ENCODE measurements around the gene ARNT2. TPM values are rescaled to one million over a fixed set of nuclear protein-coding genes. Genes with fewer than 3 reads are reported as not detected.

ARNT2 gene
- total and polyA plus RNA-seq, 2 of the 13 experiments (the other 11 are each of a cell fraction or from before 2014, with no cell fraction given) = 0.69 to 1.7 TPM

DNA sequence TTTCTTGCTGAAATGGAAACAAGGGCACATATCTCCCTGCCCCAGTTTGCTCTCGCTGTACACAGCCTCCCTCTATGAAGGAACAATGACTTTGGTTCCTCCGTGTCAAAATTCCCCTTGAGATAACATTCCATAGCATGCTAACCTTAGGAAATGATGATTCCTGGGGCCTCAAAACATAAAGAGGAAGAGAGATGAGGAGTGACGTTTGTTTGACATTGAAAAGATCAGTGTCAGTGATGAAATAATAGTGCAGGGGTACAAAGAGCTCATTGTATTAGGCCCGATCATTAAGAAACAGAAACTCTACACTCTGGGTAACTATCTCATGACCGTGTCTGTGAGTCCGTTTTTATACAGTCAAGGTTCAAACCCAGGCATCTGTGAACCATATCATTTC is 55.2 kb downstream of the ARNT2 start (continued):
- TF ChIP-seq GATAD2A (CRISPR knock-in tag; IDR thresholded peaks at IDR 0.05) (peak; percentile 25; the same call in 1 of the 2 replicates), CC2D1A (CRISPR knock-in tag; IDR thresholded peaks at IDR 0.05) (no peak), SOX5 (CRISPR knock-in tag; IDR thresholded peaks at IDR 0.05; ENCODE audit: borderline replicate concordance) (peak; percentile 59; the same call in 1 of the 2 replicates), RFX3 (CRISPR knock-in tag; IDR thresholded peaks at IDR 0.05) (no peak), ZNF407 (CRISPR knock-in tag; IDR thresholded peaks at IDR 0.05; ENCODE audit: not compliant biosample characterization) (no peak), ASH2L (IDR thresholded peaks at IDR 0.05; ENCODE audit: insufficient read length, low read depth, low read length) (peak; percentile 36), ZSCAN25 (CRISPR knock-in tag; IDR thresholded peaks at IDR 0.05) (no peak), SIX4 (CRISPR knock-in tag; IDR thresholded peaks at IDR 0.05) (peak; percentile 30; the same call in 1 of the 2 replicates), KDM3A (CRISPR knock-in tag; IDR thresholded peaks at IDR 0.05; ENCODE audit: low read depth) (no peak), POLR2AphosphoS5 (IDR thresholded peaks at IDR 0.05; ENCODE audit: low read depth, low read length) (no peak), SOX13 (IDR thresholded peaks at IDR 0.05) (no peak), SOX13 (CRISPR knock-in tag; conservative IDR thresholded peaks at IDR 0.05 in 1 of 2, IDR thresholded peaks at IDR 0.05 in 1 of 2) (0 out of 4 replicates have a peak, but pooled peaks of 1 of the 2 experiments have one; percentile 49), ZNF143 (CRISPR knock-in tag; IDR thresholded peaks at IDR 0.05) (no peak), ZNF775 (CRISPR knock-in tag; IDR thresholded peaks at IDR 0.05; ENCODE audit: borderline replicate concordance) (no peak), KAT7 (CRISPR knock-in tag; IDR thresholded peaks at IDR 0.05; ENCODE audit: borderline replicate concordance) (no peak), PAXIP1 (CRISPR knock-in tag; conservative IDR thresholded peaks at IDR 0.05) (0 out of 2 replicates have a peak, but pooled peaks have one; percentile 23)

Measured in HepG2 (cell line).